ENCODE measurements around the gene TRRAP. TPM values are rescaled to one million over a fixed set of nuclear protein-coding genes. Genes with fewer than 3 reads are reported as not detected.
A peak's percentile ranks its signal among the peaks of the same experiment; 100 is the strongest.

TRRAP gene
- total RNA-seq, 2 donors from 2014 or later = 21.1 to 25.2 TPM

DNA sequence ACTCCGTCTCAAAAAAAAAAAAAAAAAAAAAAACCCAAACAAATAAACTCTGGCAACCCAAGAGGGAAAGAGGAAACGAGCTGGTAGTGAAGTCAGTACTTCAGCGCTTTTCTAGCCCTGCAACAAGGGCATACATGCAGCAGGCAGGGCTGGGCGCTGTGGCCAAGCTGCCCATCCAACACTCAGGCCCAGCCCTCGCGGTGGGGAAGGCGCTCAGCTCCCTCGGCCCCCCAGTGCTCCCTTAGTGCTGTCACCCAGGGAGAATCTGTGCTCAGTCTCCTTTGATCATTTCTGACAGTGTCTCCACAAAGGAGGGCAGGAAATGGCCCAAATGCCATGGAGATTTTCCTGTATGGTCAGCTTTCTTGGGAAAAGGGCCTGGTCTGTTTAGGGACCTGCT, 168.4 kb downstream of the TRRAP start:
- Histone ChIP-seq H3K27ac (no peak overlapping the region), H3K9me3 (no peaks in the 10 kb centered on the region), H3K36me3 (replicated peaks in 1 of 2; ENCODE audit: insufficient read depth in 1 of 2, low read depth in 2 of 2) (peaks cover 4 to 26% of the 10 kb centered on the region in 2 donors), H3K4me3 (no peak overlapping the region), H3K4me1 (peaks cover 7% of the 10 kb centered on the region), H3K27me3 (no peaks in the 10 kb centered on the region)
- ATAC-seq = no peak
- intact Hi-C loops (cut with DNase I) = loop anchor here (10.0 kb wide), 1 partner anchor 88 kb away; no protein-coding TSS in a partner anchor
- 89 to 92% methylated on average over 4 to 8 of the region's 8 CpGs for WGBS, 2 donors
- DNase-seq = no peak
- TF ChIP-seq POLR2A (IDR thresholded peaks at IDR 0.05) = no peak
- TF ChIP-seq, protein P1, sequence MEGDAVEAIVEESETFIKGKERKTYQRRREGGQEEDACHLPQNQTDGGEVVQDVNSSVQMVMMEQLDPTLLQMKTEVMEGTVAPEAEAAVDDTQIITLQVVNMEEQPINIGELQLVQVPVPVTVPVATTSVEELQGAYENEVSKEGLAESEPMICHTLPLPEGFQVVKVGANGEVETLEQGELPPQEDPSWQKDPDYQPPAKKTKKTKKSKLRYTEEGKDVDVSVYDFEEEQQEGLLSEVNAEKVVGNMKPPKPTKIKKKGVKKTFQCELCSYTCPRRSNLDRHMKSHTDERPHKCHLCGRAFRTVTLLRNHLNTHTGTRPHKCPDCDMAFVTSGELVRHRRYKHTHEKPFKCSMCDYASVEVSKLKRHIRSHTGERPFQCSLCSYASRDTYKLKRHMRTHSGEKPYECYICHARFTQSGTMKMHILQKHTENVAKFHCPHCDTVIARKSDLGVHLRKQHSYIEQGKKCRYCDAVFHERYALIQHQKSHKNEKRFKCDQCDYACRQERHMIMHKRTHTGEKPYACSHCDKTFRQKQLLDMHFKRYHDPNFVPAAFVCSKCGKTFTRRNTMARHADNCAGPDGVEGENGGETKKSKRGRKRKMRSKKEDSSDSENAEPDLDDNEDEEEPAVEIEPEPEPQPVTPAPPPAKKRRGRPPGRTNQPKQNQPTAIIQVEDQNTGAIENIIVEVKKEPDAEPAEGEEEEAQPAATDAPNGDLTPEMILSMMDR (IDR thresholded peaks at IDR 0.05) = no peak

DNA sequence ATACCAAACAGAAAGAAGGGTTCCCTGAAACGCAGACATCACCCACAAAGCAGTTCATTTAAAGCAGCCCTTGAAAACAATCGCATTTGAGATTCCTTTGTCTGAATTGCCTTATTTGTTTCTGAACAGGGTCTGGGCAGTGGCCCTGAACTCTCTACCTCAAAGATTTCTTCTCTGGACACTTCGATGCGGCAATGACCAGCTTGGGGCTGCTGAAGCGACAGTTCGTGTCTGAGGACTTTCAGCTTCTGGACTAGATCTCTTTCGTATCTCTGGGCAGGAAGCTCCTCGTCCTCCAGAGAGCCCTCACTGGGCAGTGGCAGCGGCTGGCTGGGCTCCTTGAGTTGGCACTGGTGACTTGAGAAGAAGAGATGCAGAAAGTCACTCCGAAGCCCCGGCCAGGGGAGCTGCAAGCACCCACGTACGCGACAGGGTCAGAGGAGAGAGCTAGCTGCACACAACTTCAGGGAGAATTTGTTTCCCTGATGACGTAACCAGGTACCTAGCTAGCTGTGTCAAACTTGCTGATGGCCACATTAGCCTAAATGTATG, 169.3 kb downstream of the TRRAP start:
- TF ChIP-seq POLR2A (IDR thresholded peaks at IDR 0.05) = no peak
- TF ChIP-seq, protein P1 (IDR thresholded peaks at IDR 0.05) = no peak
- peaks cover 7% of the 10 kb centered on the region for H3K4me1 ChIP-seq
- peaks cover 4 to 28% of the 10 kb centered on the region in 2 donors for H3K36me3 ChIP-seq (replicated peaks in 1 of 2; ENCODE audit: insufficient read depth in 1 of 2, low read depth in 2 of 2)
- WGBS, 2 donors = 85 to 92% methylated on average over 15 of the region's 15 CpGs
- no peaks in the 10 kb centered on the region for H3K9me3 ChIP-seq
- intact Hi-C loops (cut with DNase I) = loop anchor here (10.0 kb wide), 1 partner anchor 87 kb away; no protein-coding TSS in a partner anchor
- H3K27ac ChIP-seq = no peak overlapping the region
- H3K27me3 ChIP-seq = no peaks in the 10 kb centered on the region
- ATAC-seq = no peak
- DNase-seq = no peak
- no peak overlapping the region for H3K4me3 ChIP-seq

DNA sequence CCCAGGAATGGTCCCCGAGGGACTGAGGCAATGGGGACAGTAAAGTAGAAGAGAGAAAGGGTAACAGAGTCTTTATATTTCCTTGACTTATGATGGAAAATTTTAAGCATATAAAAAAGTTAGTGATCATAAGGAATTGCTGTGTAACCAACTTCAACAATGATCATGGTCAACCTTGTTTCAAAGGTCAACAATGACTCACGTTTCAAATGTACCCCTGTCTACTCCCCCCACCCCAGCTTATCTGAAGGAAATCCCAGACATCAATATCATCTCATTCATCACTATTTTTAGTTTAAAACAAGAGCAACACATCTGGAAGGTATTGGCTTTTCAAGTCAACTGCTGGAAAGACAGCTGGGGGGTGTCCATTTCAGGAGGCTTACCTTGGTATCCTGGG, 172.6 kb downstream of the TRRAP start:
- 45 to 47% methylated on average over 2 of the region's 2 CpGs for WGBS, 2 donors
- Histone ChIP-seq H3K4me1 (peaks cover 7% of the 10 kb centered on the region), H3K4me3 (no peak overlapping the region), H3K36me3 (replicated peaks in 1 of 2; ENCODE audit: insufficient read depth in 1 of 2, low read depth in 2 of 2) (peaks cover 4 to 29% of the 10 kb centered on the region in 2 donors), H3K27me3 (no peaks in the 10 kb centered on the region), H3K27ac (peak overlapping the region in 1 of 4 donors; percentile 43), H3K9me3 (no peaks in the 10 kb centered on the region)
- intact Hi-C loops (cut with DNase I) = no loop called here
- no peak for DNase-seq
- TF ChIP-seq, protein P1 (IDR thresholded peaks at IDR 0.05) = no peak
- no peak for TF ChIP-seq POLR2A (IDR thresholded peaks at IDR 0.05)
- ATAC-seq = no peak

DNA sequence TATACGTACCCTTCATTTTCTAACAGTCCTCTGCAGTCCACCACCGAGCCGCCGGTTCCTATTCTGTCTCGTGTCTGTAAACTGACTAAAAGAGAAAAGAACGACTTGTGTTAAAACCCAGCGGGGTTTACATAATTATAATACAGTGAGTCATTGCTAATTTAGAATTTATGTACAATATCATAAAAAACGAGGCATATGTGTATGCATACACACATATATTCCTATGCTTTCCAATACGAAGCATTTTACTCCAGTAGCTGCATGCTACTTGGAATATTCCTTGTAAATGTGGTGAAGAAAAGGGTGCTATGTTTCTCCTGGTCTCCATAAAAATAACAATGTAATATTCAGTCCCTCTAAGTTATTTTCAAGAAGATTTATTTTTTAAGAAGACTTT, 176.4 kb downstream of the TRRAP start:
- Histone ChIP-seq H3K9me3 (no peaks in the 10 kb centered on the region), H3K27ac (no peak overlapping the region), H3K27me3 (no peaks in the 10 kb centered on the region), H3K4me3 (no peak overlapping the region), H3K36me3 (replicated peaks in 1 of 2; ENCODE audit: insufficient read depth in 1 of 2, low read depth in 2 of 2) (peaks cover 0 to 19% of the 10 kb centered on the region in 2 donors), H3K4me1 (peaks cover 7% of the 10 kb centered on the region)
- ATAC-seq (no peak), DNase-seq (no peak)
- 87 to 90% methylated on average over 9 of the region's 9 CpGs for WGBS, 2 donors
- TF ChIP-seq POLR2A (IDR thresholded peaks at IDR 0.05) = no peak
- TF ChIP-seq, protein P1 (IDR thresholded peaks at IDR 0.05) = no peak
- intact Hi-C loops (cut with DNase I) = no loop called here

All from body of pancreas (tissue), 4 donors.